K562 (cell line): ENCODE measurements around the gene LRRC37B. TPM values are rescaled to one million over a fixed set of nuclear protein-coding genes. Genes with fewer than 3 reads are reported as not detected.
A peak's percentile ranks its signal among the peaks of the same experiment; 100 is the strongest.

Experiments
- ATAC-seq: fragments of 200-7000 bp; cut with Tn5 transposase; 3 replicates; pipeline ENCODE4 v1.9.1; 2020; ENCODE audit warnings: moderate library complexity
- BruUV-seq: library from RNA; stranded (reverse); fragments of 400-500 nt; replicated peaks from 2 replicates; lab custom pipeline; 2021; lab: Mats Ljungman, UMichigan
- CTCF ChIA-PET: fragments of 300-600 bp; formaldehyde crosslinking; extraction: SDS; loops from one replicate; lab custom pipeline; 2021; ENCODE audit warnings: low intra/inter-chr PET ratio; lab: Yijun Ruan, JAX
- POLR2A ChIA-PET: fragments of 300-600, 350-650 bp; sonication (Branson Sonifier 250); formaldehyde crosslinking; extraction: SDS; loops from one replicate; lab custom pipeline; 2021; ENCODE audit warnings: antibody characterized with exemption, inconsistent platforms; lab: Yijun Ruan, JAX
- DNase-seq, 4 experiments: peaks; one replicate each; pipeline versions ENCODE4 v3.0.0 to v3.0.0-alpha.2; 2011 to 2018; ENCODE audit warnings: low spot score in 3 of 4, mixed read lengths in 3 of 4; ENCODE audit errors: extremely low read depth in 1 of 4
- FAIRE-seq: peaks from 2 replicates; lab custom pipeline; 2011; peaks lifted over from hg19 to GRCh38; lab: Jason Lieb, UNC
- H2AFZ ChIP-seq: 2 replicates; pipeline ENCODE4 v1.6.0; 2011; ENCODE audit warnings: low read depth, low read length, control low read depth, inconsistent platforms
- H3K27ac ChIP-seq: fragments of 200-600 bp; 3 replicates; pipeline ENCODE4 v1.8.0; 2011; ENCODE audit warnings: low read depth, mild to moderate bottlenecking, control low read depth, inconsistent platforms, low read length, moderate library complexity, mixed read lengths; ENCODE audit errors: extremely low read depth
- H3K27me3 ChIP-seq, 2 experiments: fragments of 300-600 bp in 1 of 2; 2 replicates in 1 of 2; 3 replicates in 1 of 2; pipeline versions ENCODE4 v1.6.0 to v1.8.0; 2011; ENCODE audit warnings: inconsistent platforms in 2 of 2, low read length in 2 of 2, mild to moderate bottlenecking in 1 of 2, mixed read lengths in 1 of 2, moderate library complexity in 1 of 2; ENCODE audit not compliant: control insufficient read depth in 2 of 2, insufficient read depth in 2 of 2
- H3K36me3 ChIP-seq: fragments of 300-600 bp; 3 replicates; pipeline ENCODE4 v1.8.0; 2011; ENCODE audit warnings: mild to moderate bottlenecking, low read length, inconsistent platforms; ENCODE audit not compliant: control insufficient read depth, insufficient read depth
- H3K4me1 ChIP-seq, 2 experiments: fragments of 200-600 bp in 1 of 2; replicated peaks in 1 of 2; 2 replicates in 1 of 2; 3 replicates in 1 of 2; pipeline versions ENCODE4 v1.5.1 to v1.8.0; 2011; ENCODE audit warnings: inconsistent platforms in 2 of 2, low read length in 2 of 2, mild to moderate bottlenecking in 1 of 2, mixed read lengths in 1 of 2, moderate library complexity in 1 of 2; ENCODE audit not compliant: control insufficient read depth in 2 of 2, insufficient read depth in 2 of 2
- H3K4me2 ChIP-seq: 2 replicates; pipeline ENCODE4 v1.6.1; 2011; ENCODE audit warnings: low read length, control low read depth, inconsistent platforms, mixed read lengths; ENCODE audit not compliant: insufficient read depth
- H3K4me3 ChIP-seq: fragments of 200-600 bp; sonication (generic), shearing (Covaris generic); 2 replicates; pipeline ENCODE4 v1.5.1; 2016; ENCODE audit warnings: control low read depth, inconsistent platforms
- H3K79me2 ChIP-seq: fragments of 200-600 bp; 3 replicates; pipeline ENCODE4 v1.8.0; 2011; ENCODE audit warnings: low read length, inconsistent platforms; ENCODE audit not compliant: control insufficient read depth, insufficient read depth
- H3K9ac ChIP-seq, 2 experiments: 2 replicates each; pipeline versions ENCODE4 v1.6.0 to v1.6.1; 2011; ENCODE audit warnings: low read depth in 2 of 2, low read length in 2 of 2, control low read depth in 1 of 2, inconsistent platforms in 1 of 2, mild to moderate bottlenecking in 1 of 2, mixed read lengths in 1 of 2; ENCODE audit not compliant: insufficient read depth in 1 of 2
- H3K9me1 ChIP-seq: one replicate; pipeline ENCODE4 v1.6.0; 2011; ENCODE audit warnings: inconsistent platforms, mild to moderate bottlenecking, low read length, moderate library complexity; ENCODE audit not compliant: control insufficient read depth, insufficient read depth
- H3K9me3 ChIP-seq: replicated peaks from 2 replicates; pipeline ENCODE4 v1.5.1; 2011; ENCODE audit warnings: low read depth, low read length, inconsistent platforms; ENCODE audit not compliant: control insufficient read depth, insufficient read depth
- H4K20me1 ChIP-seq: replicated peaks from 2 replicates; pipeline ENCODE4 v1.6.1; 2011; ENCODE audit warnings: low read length, inconsistent platforms, mixed read lengths; ENCODE audit not compliant: control insufficient read depth, insufficient read depth
- KLF13 ChIP-seq: fragments of 450-650 bp; IDR thresholded peaks from 2 replicates; pipeline ENCODE4 v1.6.1; 2016; ENCODE audit warnings: missing genetic modification characterization, low read depth, mild to moderate bottlenecking, missing compliant biosample characterization, moderate library complexity, borderline replicate concordance
- LCOR ChIP-seq: sonication (generic); formaldehyde crosslinking; IDR thresholded peaks from 2 replicates; pipeline ENCODE4 v1.8.0; 2022; ENCODE audit warnings: mild to moderate bottlenecking, missing genetic modification reagents
- MTA3 ChIP-seq: fragments of 450-650 bp; formaldehyde crosslinking; IDR thresholded peaks from 2 replicates; pipeline ENCODE4 v1.6.1; 2017; ENCODE audit warnings: mild to moderate bottlenecking, borderline replicate concordance
- NFXL1 ChIP-seq: fragments of 450-650 bp; formaldehyde crosslinking; IDR thresholded peaks from 2 replicates; pipeline ENCODE4 v1.4.0; 2021; ENCODE audit warnings: mild to moderate bottlenecking
- TRIM24 ChIP-seq, 2 experiments: fragments of 450-650 bp; IDR thresholded peaks; 2 replicates each; pipeline ENCODE4 v1.6.1; 2016
- TSC22D4 ChIP-seq: fragments of 450-650 bp; IDR thresholded peaks from 2 replicates; pipeline ENCODE4 v1.6.1; 2016; ENCODE audit warnings: missing genetic modification characterization, missing biosample characterization, control low read depth
- ZBTB12 ChIP-seq: fragments of 250-450 bp; sonication (Bioruptor Pico); IDR thresholded peaks from 2 replicates; pipeline ENCODE4 v1.4.0; 2020
- ZBTB43 ChIP-seq: sonication (generic); formaldehyde crosslinking; IDR thresholded peaks from 2 replicates; pipeline ENCODE4 v1.8.0; 2023; ENCODE audit warnings: mild to moderate bottlenecking, missing genetic modification reagents
- ZNF23 ChIP-seq: fragments of 250-450 bp; sonication (Bioruptor Pico); IDR thresholded peaks from 2 replicates; pipeline ENCODE4 v1.4.0; 2020; ENCODE audit warnings: mild to moderate bottlenecking
- ZNF57 ChIP-seq: fragments of 450-650 bp; formaldehyde crosslinking; IDR thresholded peaks from 2 replicates; pipeline ENCODE4 v1.4.0; 2020; ENCODE audit warnings: mild to moderate bottlenecking, moderate library complexity
- ZNF699 ChIP-seq: fragments of 250-450 bp; sonication (Bioruptor Pico); IDR thresholded peaks from 2 replicates; pipeline ENCODE4 v1.8.0; 2021; ENCODE audit warnings: mild to moderate bottlenecking, moderate library complexity; ENCODE audit not compliant: insufficient replicate concordance
- ZNF76 ChIP-seq: fragments of 250-450 bp; sonication (Bioruptor Pico); IDR thresholded peaks from 2 replicates; pipeline ENCODE4 v1.4.0; 2020; ENCODE audit warnings: mild to moderate bottlenecking, moderate library complexity, borderline replicate concordance
- WGBS: fragments of 100-300 bp; shearing (Covaris generic); methylation state at CpG from one replicate; pipeline ENCODE4 v1.1.6; 2016; ENCODE audit warnings: low coverage, mixed read lengths; ENCODE audit not compliant: insufficient coverage; ENCODE audit errors: missing lambda C conversion rate; 5-methylcytosine and 5-hydroxymethylcytosine counted together
- in situ Hi-C: fragments of 300-500 bp; cut with MboI; formaldehyde crosslinking; loops from 4 replicates; pipeline ENCODE4 v1.15.0; 2018; ENCODE audit warnings: inconsistent platforms, mixed read lengths
- intact Hi-C: fragments of 100-400 bp; cut with micrococcal nuclease; formaldehyde crosslinking; loops from 2 replicates; pipeline ENCODE4 v1.14.2; 2022
- polyA plus RNA-seq, 8 experiments: library from polyadenylated mRNA; depleted of rRNA in 4 of 8; stranded (reverse) in 5 of 8; unstranded in 3 of 8; fragments of >200 nt; fragmentation: Nextera tagmentation in 2 of 8; fragmentation: Illumina TruSeq in 1 of 8; extraction: Ambion mirVana in 2 of 8; extraction: Trizol in 1 of 8; gene quantifications; 2 replicates each; pipeline versions ENCODE4 v1.2.1 to v1.2.3, GENCODE V29; 2011 to 2014; ENCODE audit warnings: inconsistent platforms in 1 of 8, missing spikeins in 1 of 8
- total RNA-seq, 7 experiments: library from RNA; depleted of rRNA in 6 of 7; stranded (reverse); fragments of >200 nt in 6 of 7; fragmentation: Illumina TruSeq in 2 of 7; extraction: Trizol in 2 of 7; gene quantifications; 2 replicates each; pipeline versions ENCODE4 v1.2.1 to v1.2.3, GENCODE V29; 2011 to 2021; ENCODE audit warnings: low replicate concordance in 1 of 7
- TF ChIP-seq, protein P1 (sequence below): fragments of 450-650 bp; formaldehyde crosslinking; IDR thresholded peaks from 2 replicates; pipeline ENCODE4 v1.4.0; 2020; ENCODE audit warnings: mild to moderate bottlenecking, moderate library complexity
- TF ChIP-seq, protein P2 (sequence below): fragments of 450-650 bp; IDR thresholded peaks from 2 replicates; pipeline ENCODE4 v1.7.0; 2016; ENCODE audit warnings: borderline replicate concordance
- TF ChIP-seq, protein P3 (sequence below): fragments of 450-650 bp; IDR thresholded peaks from one replicate; pipeline ENCODE4 v1.6.1; 2018; ENCODE audit warnings: mild to moderate bottlenecking, moderate library complexity; ENCODE audit not compliant: partially characterized antibody

The LRRC37B gene
- total and polyA plus RNA-seq, 9 of the 15 experiments (the other 6 are each of a cell fraction or from before 2014, with no cell fraction given) = 2.7 to 19.8 (median 12.4) TPM

DNA sequence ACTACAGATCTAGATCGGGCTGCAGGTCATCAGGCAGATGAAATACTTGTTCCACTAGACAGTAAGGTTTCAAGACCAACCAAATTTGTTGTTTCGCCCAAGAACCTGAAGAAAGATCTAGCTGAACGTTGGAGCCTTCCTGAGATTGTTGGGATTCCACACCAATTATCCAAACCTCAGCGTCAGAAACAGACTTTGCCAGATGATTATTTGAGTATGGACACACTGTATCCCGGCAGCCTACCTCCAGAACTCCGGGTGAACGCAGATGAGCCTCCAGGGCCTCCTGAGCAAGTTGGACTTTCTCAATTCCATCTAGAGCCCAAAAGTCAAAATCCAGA is 14.4 kb downstream of the LRRC37B start:
- H2AFZ ChIP-seq = no peak overlapping the region
- H3K9me3 ChIP-seq = no peaks in the 10 kb centered on the region
- WGBS = 84% methylated on average over 7 of the region's 7 CpGs
- H3K4me2 ChIP-seq = no peak overlapping the region
- no peaks in the 10 kb centered on the region for H3K27me3 ChIP-seq
- no peaks in the 10 kb centered on the region for H3K79me2 ChIP-seq
- 0 out of 4 replicates have a peak overlapping the region, but pooled peaks of 1 of the 2 experiments have one; percentile 4 for H3K9ac ChIP-seq
- no peaks in the 10 kb centered on the region; a peak in 1 of 5 replicates for H3K4me1 ChIP-seq
- intact Hi-C loops (no loop called here), in situ Hi-C loops (loop anchor here (10.0 kb wide), 1 partner anchor 977 kb away; no protein-coding TSS in a partner anchor)
- TF ChIP-seq TSC22D4 = no peak
- TF ChIP-seq ZNF699 = no peak
- TF ChIP-seq, protein P1, sequence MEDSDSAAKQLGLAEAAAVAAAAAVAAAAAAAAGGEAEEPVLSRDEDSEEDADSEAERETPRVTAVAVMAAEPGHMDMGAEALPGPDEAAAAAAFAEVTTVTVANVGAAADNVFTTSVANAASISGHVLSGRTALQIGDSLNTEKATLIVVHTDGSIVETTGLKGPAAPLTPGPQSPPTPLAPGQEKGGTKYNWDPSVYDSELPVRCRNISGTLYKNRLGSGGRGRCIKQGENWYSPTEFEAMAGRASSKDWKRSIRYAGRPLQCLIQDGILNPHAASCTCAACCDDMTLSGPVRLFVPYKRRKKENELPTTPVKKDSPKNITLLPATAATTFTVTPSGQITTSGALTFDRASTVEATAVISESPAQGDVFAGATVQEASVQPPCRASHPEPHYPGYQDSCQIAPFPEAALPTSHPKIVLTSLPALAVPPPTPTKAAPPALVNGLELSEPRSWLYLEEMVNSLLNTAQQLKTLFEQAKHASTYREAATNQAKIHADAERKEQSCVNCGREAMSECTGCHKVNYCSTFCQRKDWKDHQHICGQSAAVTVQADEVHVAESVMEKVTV (CRISPR knock-in tag) = no peak
- no peak for TF ChIP-seq KLF13 (tag)
- TF ChIP-seq ZBTB12 (CRISPR knock-in tag) = no peak
- no peak for TF ChIP-seq ZNF57 (CRISPR knock-in tag)
- no peak for TF ChIP-seq ZNF23
- TF ChIP-seq, protein P2, sequence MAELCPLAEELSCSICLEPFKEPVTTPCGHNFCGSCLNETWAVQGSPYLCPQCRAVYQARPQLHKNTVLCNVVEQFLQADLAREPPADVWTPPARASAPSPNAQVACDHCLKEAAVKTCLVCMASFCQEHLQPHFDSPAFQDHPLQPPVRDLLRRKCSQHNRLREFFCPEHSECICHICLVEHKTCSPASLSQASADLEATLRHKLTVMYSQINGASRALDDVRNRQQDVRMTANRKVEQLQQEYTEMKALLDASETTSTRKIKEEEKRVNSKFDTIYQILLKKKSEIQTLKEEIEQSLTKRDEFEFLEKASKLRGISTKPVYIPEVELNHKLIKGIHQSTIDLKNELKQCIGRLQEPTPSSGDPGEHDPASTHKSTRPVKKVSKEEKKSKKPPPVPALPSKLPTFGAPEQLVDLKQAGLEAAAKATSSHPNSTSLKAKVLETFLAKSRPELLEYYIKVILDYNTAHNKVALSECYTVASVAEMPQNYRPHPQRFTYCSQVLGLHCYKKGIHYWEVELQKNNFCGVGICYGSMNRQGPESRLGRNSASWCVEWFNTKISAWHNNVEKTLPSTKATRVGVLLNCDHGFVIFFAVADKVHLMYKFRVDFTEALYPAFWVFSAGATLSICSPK = no peak
- TF ChIP-seq NFXL1 (CRISPR knock-in tag) = no peak
- TF ChIP-seq TRIM24 (IDR thresholded peaks at IDR 0.05) = no peak
- no peak for TF ChIP-seq MTA3
- TF ChIP-seq LCOR = no peak
- no peak for TF ChIP-seq ZNF76
- TF ChIP-seq ZBTB43 (CRISPR knock-in tag) = no peak
- TF ChIP-seq, protein P3, sequence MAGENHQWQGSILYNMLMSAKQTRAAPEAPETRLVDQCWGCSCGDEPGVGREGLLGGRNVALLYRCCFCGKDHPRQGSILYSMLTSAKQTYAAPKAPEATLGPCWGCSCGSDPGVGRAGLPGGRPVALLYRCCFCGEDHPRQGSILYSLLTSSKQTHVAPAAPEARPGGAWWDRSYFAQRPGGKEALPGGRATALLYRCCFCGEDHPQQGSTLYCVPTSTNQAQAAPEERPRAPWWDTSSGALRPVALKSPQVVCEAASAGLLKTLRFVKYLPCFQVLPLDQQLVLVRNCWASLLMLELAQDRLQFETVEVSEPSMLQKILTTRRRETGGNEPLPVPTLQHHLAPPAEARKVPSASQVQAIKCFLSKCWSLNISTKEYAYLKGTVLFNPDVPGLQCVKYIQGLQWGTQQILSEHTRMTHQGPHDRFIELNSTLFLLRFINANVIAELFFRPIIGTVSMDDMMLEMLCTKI = no peak
- H3K36me3 ChIP-seq = peaks cover 22% of the 10 kb centered on the region; the same call in 2 of the 3 replicates
- POLR2A ChIA-PET = interaction anchor here (0.6 to 1.1 kb wide), 2 partner anchors 15 to 270 kb away, joined by 3 read pairs; no protein-coding TSS in a partner anchor
- no peak overlapping the region for H3K4me3 ChIP-seq
- no peak for ATAC-seq
- no peaks in the 10 kb centered on the region for H4K20me1 ChIP-seq
- CTCF ChIA-PET = no interaction called here
- H3K9me1 ChIP-seq = no peaks in the 10 kb centered on the region
- BruUV-seq = no TSS peak
- no peak for DNase-seq
- no peak for FAIRE-seq
- no peak overlapping the region for H3K27ac ChIP-seq
